Lung (tissue), 12 donors: ENCODE data around the gene CCN6. TPM values are rescaled to one million over a fixed set of nuclear protein-coding genes. Genes with fewer than 3 reads are reported as not detected.
"Not testable (repeated sequence)": the region's sequence is repeated elsewhere in the genome, so short reads cannot be mapped to it uniquely, and the experiment has no call there.

ENCODE experiments used
- ATAC-seq: fragments of 200-7000 bp; cut with Tn5 transposase; one replicate; pipeline ENCODE4 v1.9.1; 2020; ENCODE audit warnings: moderate number of reproducible peaks; ENCODE audit not compliant: insufficient read depth, low FRiP score
- DNase-seq, 3 donors: peaks; one replicate each; pipeline ENCODE4 v3.0.0-alpha.2; 2013 to 2017
- H3K27ac ChIP-seq, 2 donors: one replicate each; pipeline ENCODE4 v1.5.1; 2013; ENCODE audit warnings: mild to moderate bottlenecking in 2 of 2, moderate library complexity in 2 of 2, control low read depth in 1 of 2, inconsistent platforms in 1 of 2, low read depth in 1 of 2, low read length in 1 of 2
- H3K27me3 ChIP-seq, 3 donors: one replicate each; pipeline ENCODE4 v1.5.1; 2013; ENCODE audit warnings: low read length in 2 of 3; ENCODE audit not compliant: control insufficient read depth in 3 of 3, insufficient read depth in 3 of 3
- H3K36me3 ChIP-seq, 4 donors: one replicate each; pipeline ENCODE4 v1.5.1; 2013; ENCODE audit warnings: low read length in 4 of 4, mild to moderate bottlenecking in 1 of 4, moderate library complexity in 1 of 4; ENCODE audit not compliant: control insufficient read depth in 4 of 4, insufficient read depth in 4 of 4
- H3K4me1 ChIP-seq, 5 donors: one replicate each; pipeline ENCODE4 v1.5.1; 2013; ENCODE audit warnings: low read length in 5 of 5, mild to moderate bottlenecking in 2 of 5, moderate library complexity in 1 of 5; ENCODE audit not compliant: control insufficient read depth in 5 of 5, insufficient read depth in 5 of 5
- H3K4me3 ChIP-seq: one replicate; pipeline ENCODE4 v1.5.1; 2013; ENCODE audit warnings: mild to moderate bottlenecking, control low read depth, moderate library complexity
- H3K9ac ChIP-seq, 2 donors: one replicate each; pipeline ENCODE4 v1.5.1; 2013; ENCODE audit warnings: low read length in 2 of 2, control low read depth in 1 of 2; ENCODE audit not compliant: insufficient read depth in 1 of 2
- H3K9me3 ChIP-seq, 4 donors: one replicate each; pipeline ENCODE4 v1.5.1; 2013; ENCODE audit warnings: low read length in 3 of 4, mild to moderate bottlenecking in 1 of 4, moderate library complexity in 1 of 4; ENCODE audit not compliant: control insufficient read depth in 4 of 4, insufficient read depth in 3 of 4
- CTCF ChIP-seq: IDR thresholded peaks from 2 replicates; pipeline ENCODE4 v1.5.1; 2012; ENCODE audit warnings: mild to moderate bottlenecking; ENCODE audit errors: control extremely low read depth, extremely low read depth
- WGBS, 2 donors: extraction: QIAGEN DNeasy Blood & Tissue Kit; methylation state at CpG; one replicate each; pipeline ENCODE4 v1.1.7; 2013; 5-methylcytosine and 5-hydroxymethylcytosine counted together
- polyA plus RNA-seq, 2 donors: library from polyadenylated mRNA; stranded (reverse); fragments of 200-250 nt; gene quantifications; one replicate each; pipeline ENCODE4 v1.2.1, GENCODE V29; 2013
- total RNA-seq, 2 donors: library from RNA; depleted of rRNA in 1 of 2; stranded (reverse); fragments of >200 nt in 1 of 2; gene quantifications; one replicate each; pipeline ENCODE4 v1.2.1, GENCODE V29; 2014 to 2021
- donor health status: control.
- donor health status: control.
- donor health status: Bipolar disorder and iron deficiency.
- donor health status: healthy.
- donor health status: DM: yes; HTN: yes; CAD: no.

Gene CCN6
- total and polyA plus RNA-seq, 4 donors, result not detected

- no peaks in the 10 kb centered on the region for H3K27me3 ChIP-seq
- DNase-seq, result peak; percentile 96 to 97 (median 97)
- H3K9ac ChIP-seq, result peak overlapping the region; percentile 78 to 99
- WGBS, 2 donors, result 0% methylated on average over 36 of the region's 36 CpGs
- no peaks in the 10 kb centered on the region for H3K36me3 ChIP-seq
- peak overlapping the region; percentile 40 to 82 for H3K27ac ChIP-seq
- peaks cover 0 to under 1% (median 0%) of the 10 kb centered on the region in 5 donors for H3K4me1 ChIP-seq
- H3K4me3 ChIP-seq, result peak overlapping the region; percentile 67
- H3K9me3 ChIP-seq, result no peaks in the 10 kb centered on the region
- TF ChIP-seq CTCF, result peak; percentile 90
- ATAC-seq, result peak; percentile 94
Measured at GRCh38 chr6:112043032-112044007, 10.6 kb upstream of the CCN6 start.

- no peaks in the 10 kb centered on the region for H3K4me1 ChIP-seq
- no peaks in the 10 kb centered on the region for H3K9me3 ChIP-seq
- TF ChIP-seq CTCF, result no peak
- no peak overlapping the region for H3K9ac ChIP-seq
- H3K27ac ChIP-seq, result peak overlapping the region in 1 of 2 donors; percentile 59
- H3K4me3 ChIP-seq, result no peak overlapping the region
- WGBS, 2 donors, result 70 to 72% methylated on average over 8 of the region's 8 CpGs
- DNase-seq, result no peak
- no peak for ATAC-seq
- no peaks in the 10 kb centered on the region for H3K36me3 ChIP-seq
- H3K27me3 ChIP-seq, result no peaks in the 10 kb centered on the region
Measured at GRCh38 chr6:112044196-112044595, 9.7 kb upstream of the CCN6 start.

- no peaks in the 10 kb centered on the region for H3K9me3 ChIP-seq
- no peak for ATAC-seq
- H3K36me3 ChIP-seq, result no peaks in the 10 kb centered on the region
- no peak overlapping the region for H3K4me3 ChIP-seq
- H3K27me3 ChIP-seq, result no peaks in the 10 kb centered on the region
- no peak overlapping the region for H3K9ac ChIP-seq
- 76 to 85% methylated on average over 3 of the region's 3 CpGs for WGBS, 2 donors
- DNase-seq, result no peak
- H3K27ac ChIP-seq, result no peak overlapping the region
- no peaks in the 10 kb centered on the region for H3K4me1 ChIP-seq
- no peak for TF ChIP-seq CTCF
Measured at GRCh38 chr6:112044856-112045255, 9.0 kb upstream of the CCN6 start.

GRCh38 chr6:112047523-112047922, 6.4 kb upstream of the CCN6 start:
- H3K4me3 ChIP-seq, H3K27ac ChIP-seq, H3K36me3 ChIP-seq, H3K4me1 ChIP-seq, DNase-seq, H3K9ac ChIP-seq, ATAC-seq, H3K9me3 ChIP-seq, H3K27me3 ChIP-seq: not testable (repeated sequence)
- WGBS, 2 donors, result 95 to 98% methylated on average over 23 to 25 of the region's 25 CpGs
